PC-3 (cell line): ENCODE measurements around the gene THSD7A.

Experiments
- CTCF ChIP-seq: fragments of 300-600 bp; sonication (generic); conservative IDR thresholded peaks from 2 replicates; pipeline ENCODE4 v1.5.1; 2017; ENCODE audit warnings: antibody characterized with exemption, low read depth, mild to moderate bottlenecking, low read length
- EZH2phosphoT487 ChIP-seq: fragments of 300-600 bp; sonication (generic); IDR thresholded peaks from 2 replicates; pipeline ENCODE4 v1.6.1; 2018; ENCODE audit warnings: mild to moderate bottlenecking, antibody characterized with exemption, low read length, borderline replicate concordance

- TF ChIP-seq CTCF (no peak), EZH2phosphoT487 (no peak)
Observed at GRCh38 chr7:11489280-11489679, 342.7 kb downstream of the THSD7A start.
